Measurements from ENCODE around the gene TBL1X.

The TBL1X gene

DNA sequence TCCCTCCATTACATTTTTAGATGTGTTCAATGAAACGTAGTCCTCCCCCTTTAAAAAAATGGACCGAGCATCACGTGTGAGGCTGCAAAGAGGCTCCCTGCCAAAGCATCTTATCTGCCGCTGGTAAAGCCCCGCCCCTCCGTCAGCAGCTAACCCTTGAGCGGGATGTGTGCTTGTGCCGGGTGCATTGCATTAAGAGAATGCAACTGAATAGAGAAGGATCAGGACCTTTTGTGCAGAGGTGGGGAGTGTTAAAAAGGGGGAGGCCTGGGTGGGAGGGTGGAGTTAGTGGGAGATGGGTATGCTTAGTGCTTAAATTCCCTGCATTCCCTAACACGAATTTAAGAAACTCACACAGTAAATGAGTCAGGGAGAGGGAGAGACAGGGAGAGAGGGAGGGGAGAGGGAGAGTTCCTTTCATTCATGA, 66.0 kb downstream of the TBL1X start:
- TF ChIP-seq, protein P1, sequence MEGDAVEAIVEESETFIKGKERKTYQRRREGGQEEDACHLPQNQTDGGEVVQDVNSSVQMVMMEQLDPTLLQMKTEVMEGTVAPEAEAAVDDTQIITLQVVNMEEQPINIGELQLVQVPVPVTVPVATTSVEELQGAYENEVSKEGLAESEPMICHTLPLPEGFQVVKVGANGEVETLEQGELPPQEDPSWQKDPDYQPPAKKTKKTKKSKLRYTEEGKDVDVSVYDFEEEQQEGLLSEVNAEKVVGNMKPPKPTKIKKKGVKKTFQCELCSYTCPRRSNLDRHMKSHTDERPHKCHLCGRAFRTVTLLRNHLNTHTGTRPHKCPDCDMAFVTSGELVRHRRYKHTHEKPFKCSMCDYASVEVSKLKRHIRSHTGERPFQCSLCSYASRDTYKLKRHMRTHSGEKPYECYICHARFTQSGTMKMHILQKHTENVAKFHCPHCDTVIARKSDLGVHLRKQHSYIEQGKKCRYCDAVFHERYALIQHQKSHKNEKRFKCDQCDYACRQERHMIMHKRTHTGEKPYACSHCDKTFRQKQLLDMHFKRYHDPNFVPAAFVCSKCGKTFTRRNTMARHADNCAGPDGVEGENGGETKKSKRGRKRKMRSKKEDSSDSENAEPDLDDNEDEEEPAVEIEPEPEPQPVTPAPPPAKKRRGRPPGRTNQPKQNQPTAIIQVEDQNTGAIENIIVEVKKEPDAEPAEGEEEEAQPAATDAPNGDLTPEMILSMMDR (IDR thresholded peaks at IDR 0.05): no peak

DNA sequence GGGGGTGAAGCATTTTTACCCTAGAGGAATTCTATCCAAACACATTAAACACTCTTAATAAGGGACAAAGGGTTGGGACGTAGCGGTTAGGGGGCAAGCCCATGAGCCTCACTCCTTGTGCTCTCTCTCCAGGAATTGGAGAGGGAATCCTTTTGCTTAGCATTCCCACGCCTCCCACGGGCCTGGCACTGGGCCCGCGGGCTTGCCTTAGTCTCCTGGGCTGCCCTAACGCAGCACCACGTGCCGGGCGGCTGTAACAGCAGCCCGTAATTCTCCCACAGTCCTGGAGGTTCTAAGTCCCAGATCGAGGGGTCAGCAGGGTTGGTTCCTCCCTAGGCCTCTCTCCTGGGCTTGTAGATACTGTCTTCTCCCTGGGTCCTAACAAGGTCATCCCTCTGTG, 67.5 kb downstream of the TBL1X start:
- TF ChIP-seq, protein P1 (IDR thresholded peaks at IDR 0.05): no peak

DNA sequence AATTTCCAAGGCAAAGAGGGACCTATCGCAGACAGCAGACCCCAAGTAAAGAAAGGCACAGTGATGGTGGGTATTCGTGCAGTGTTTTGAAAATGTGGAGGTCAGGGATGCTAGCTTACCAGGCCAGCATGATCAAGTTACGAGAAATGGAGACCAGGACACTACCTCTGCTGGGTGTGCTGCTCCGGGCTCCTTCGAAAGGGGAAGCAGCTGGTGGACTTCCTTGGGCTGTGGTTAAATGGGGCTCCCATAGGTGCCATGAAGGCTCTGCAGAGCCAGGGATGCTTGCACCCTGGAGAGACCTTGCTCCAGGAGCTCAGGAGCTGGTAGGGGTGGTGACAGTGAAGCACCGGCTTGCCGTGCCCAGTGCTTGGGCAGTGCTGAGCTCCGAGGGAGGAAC, 68.8 kb downstream of the TBL1X start:
- TF ChIP-seq, protein P1 (IDR thresholded peaks at IDR 0.05): no peak

DNA sequence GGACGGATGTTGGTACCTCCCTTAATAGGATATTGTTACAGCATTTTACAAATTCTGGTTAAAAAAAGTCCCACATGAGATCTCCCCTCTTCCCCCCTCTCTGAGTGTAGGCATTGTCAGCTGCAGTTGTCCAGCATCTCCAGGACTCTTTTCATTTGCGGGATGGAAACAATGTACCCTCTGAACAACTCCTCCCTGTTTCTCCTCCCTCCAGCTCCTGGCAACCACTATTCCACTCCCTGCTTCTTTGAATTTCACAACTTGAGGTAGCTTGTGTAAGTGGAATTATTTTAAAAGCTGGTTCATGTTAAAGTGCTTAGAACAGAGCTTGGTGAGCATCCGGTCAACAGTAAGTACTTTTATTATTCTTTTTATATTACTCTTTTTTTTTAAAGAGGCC, 69.8 kb downstream of the TBL1X start:
- TF ChIP-seq, protein P1 (IDR thresholded peaks at IDR 0.05): no peak

DNA sequence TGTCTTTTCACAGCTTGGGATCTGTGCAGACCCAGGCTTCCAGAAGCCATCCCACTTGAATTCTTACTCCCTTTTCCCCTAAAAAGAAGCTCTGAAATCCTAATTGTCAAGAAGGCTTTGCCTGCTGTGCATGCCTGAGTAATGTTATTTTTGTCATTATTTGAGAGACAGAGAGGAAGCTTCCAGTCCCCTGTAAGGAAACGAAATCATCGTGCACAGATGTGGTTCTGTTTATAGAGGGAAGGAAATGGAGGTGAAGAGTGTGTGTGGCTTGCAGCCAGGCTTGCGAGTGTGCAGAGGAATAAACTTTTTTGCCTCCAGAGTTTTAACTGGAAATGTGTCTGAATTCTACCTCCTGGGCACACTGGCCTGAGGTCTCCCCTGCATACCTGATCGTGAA, 70.2 kb downstream of the TBL1X start:
- TF ChIP-seq, protein P1 (IDR thresholded peaks at IDR 0.05): no peak

DNA sequence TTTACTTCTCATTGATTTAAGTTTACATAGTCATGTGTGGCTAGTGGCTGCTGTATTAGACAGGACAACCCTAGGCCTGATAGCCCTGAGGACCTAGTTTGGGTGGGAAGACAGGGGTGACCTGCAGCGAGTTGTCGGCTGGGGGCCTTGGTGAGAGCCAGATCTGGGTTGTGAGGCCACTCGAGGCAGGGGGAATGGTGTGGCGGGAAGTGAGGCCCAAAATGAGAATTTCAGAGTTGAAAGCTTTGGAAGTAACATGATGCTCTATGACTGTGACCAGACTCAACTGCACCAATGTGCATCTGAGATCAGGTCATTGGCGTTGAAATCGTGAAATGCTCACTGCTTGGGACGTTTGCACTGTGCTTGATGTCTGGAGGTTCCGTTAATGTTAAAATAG, 72.9 kb downstream of the TBL1X start:
- TF ChIP-seq, protein P1 (IDR thresholded peaks at IDR 0.05): no peak

DNA sequence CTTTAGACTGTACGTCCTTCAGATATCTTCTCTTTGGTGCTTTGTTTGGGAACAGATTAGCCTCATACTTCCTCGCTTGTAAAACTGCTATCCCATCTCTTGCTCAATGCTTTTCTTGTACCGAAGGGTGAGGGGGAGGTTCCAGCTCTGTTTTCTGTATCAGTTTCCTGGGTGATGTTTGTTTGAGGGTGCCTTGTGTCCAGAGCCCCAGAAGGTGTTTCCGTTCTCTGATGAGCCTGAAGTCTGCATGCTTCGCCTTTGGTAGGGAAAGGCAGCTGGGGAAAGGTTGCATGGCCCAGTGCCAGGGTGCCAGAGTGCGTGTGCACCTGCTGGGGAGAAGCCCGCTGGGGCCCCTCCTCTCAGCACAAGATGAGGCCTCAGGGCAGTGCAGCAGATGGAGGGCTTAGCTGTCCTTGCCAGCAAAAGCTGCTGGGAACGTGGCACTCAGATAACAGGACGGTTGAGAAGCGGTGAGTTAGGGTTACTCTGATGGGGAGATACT, 73.7 kb downstream of the TBL1X start:
- TF ChIP-seq, protein P1 (IDR thresholded peaks at IDR 0.05): no peak

Measured in LNCAP (cell line).